WTC11 (cell line): ENCODE data around the gene RAB5IF. TPM values are rescaled to one million over a fixed set of nuclear protein-coding genes. Genes with fewer than 3 reads are reported as not detected.
A peak's percentile ranks its signal among the peaks of the same experiment; 100 is the strongest.

Source experiments
- ATAC-seq: fragments of 200-7000 bp; cut with Tn5 transposase; 2 replicates; pipeline ENCODE4 v1.10.0; 2021; ENCODE audit warnings: mild to moderate bottlenecking, moderate library complexity
- CTCF ChIA-PET: fragments of 300-600 bp; sonication (Branson Sonifier 250); formaldehyde crosslinking; loops from one replicate; lab custom pipeline; 2021; ENCODE audit warnings: antibody characterized with exemption; lab: Charles Lee
- POLR2A ChIA-PET: fragments of 350-600 bp; sonication (Branson Sonifier 250); formaldehyde crosslinking; loops from one replicate; lab custom pipeline; 2021; ENCODE audit warnings: antibody characterized with exemption; lab: Charles Lee
- DNase-seq: peaks from one replicate; pipeline ENCODE4 v3.0.0; 2021; ENCODE audit warnings: low spot score
- H3K27ac Mint-ChIP-seq: 2 replicates; pipeline ENCODE4 v1.8.0; 2021; ENCODE audit warnings: mixed read lengths
- H3K27me3 Mint-ChIP-seq: 2 replicates; pipeline ENCODE4 v1.8.0; 2021; ENCODE audit warnings: low read depth, mild to moderate bottlenecking, moderate library complexity, mixed read lengths
- H3K36me3 Mint-ChIP-seq: 2 replicates; pipeline ENCODE4 v1.8.0; 2021; ENCODE audit warnings: mixed read lengths
- H3K4me1 Mint-ChIP-seq: 2 replicates; pipeline ENCODE4 v1.8.0; 2022; ENCODE audit warnings: mixed read lengths
- H3K4me3 Mint-ChIP-seq: 2 replicates; pipeline ENCODE4 v1.8.0; 2021; ENCODE audit warnings: mild to moderate bottlenecking, moderate library complexity, mixed read lengths
- H3K9me3 Mint-ChIP-seq: 2 replicates; pipeline ENCODE4 v1.8.0; 2021; ENCODE audit warnings: mixed read lengths
- CBFB ChIP-seq: sonication (generic); formaldehyde crosslinking; IDR thresholded peaks from 2 replicates; pipeline ENCODE4 v1.8.1; 2022; ENCODE audit warnings: mild to moderate bottlenecking, low read depth, missing genetic modification reagents
- CDX4 ChIP-seq: fragments of 250-450 bp; sonication (Bioruptor Pico); IDR thresholded peaks from 2 replicates; pipeline ENCODE4 v1.9.0; 2021; ENCODE audit warnings: moderate library complexity, mild to moderate bottlenecking, inconsistent platforms, borderline replicate concordance
- GTF2I ChIP-seq: fragments of 250-450 bp; sonication (Bioruptor Pico); conservative IDR thresholded peaks from 2 replicates; pipeline ENCODE4 v1.4.0; 2021; ENCODE audit warnings: mild to moderate bottlenecking
- HMGA2 ChIP-seq: fragments of 250-450 bp; sonication (Bioruptor Pico); IDR thresholded peaks from 2 replicates; pipeline ENCODE4 v1.4.0; 2021; ENCODE audit warnings: mild to moderate bottlenecking, moderate library complexity
- JAZF1 ChIP-seq: fragments of 250-450 bp; sonication (Bioruptor Pico); IDR thresholded peaks from 2 replicates; pipeline ENCODE4 v1.9.0; 2021; ENCODE audit warnings: moderate library complexity, mild to moderate bottlenecking, inconsistent platforms
- MYBL2 ChIP-seq: sonication (generic); formaldehyde crosslinking; IDR thresholded peaks from 2 replicates; pipeline ENCODE4 v1.8.1; 2023; ENCODE audit warnings: mild to moderate bottlenecking, moderate library complexity, missing genetic modification reagents
- NR3C1 ChIP-seq: sonication (generic); formaldehyde crosslinking; conservative IDR thresholded peaks from 2 replicates; pipeline ENCODE4 v1.8.1; 2023; ENCODE audit warnings: low read depth, mild to moderate bottlenecking, missing genetic modification reagents
- RORB ChIP-seq: fragments of 250-450 bp; sonication (Bioruptor Pico); IDR thresholded peaks from 2 replicates; pipeline ENCODE4 v1.9.0; 2021; ENCODE audit warnings: mild to moderate bottlenecking
- SMAD3 ChIP-seq: sonication (generic); formaldehyde crosslinking; IDR thresholded peaks from 2 replicates; pipeline ENCODE4 v1.8.0; 2022; ENCODE audit warnings: missing genetic modification reagents, mild to moderate bottlenecking, borderline replicate concordance
- SMAD4 ChIP-seq: sonication (generic); formaldehyde crosslinking; IDR thresholded peaks from 2 replicates; pipeline ENCODE4 v1.8.0; 2022; ENCODE audit warnings: mild to moderate bottlenecking, missing genetic modification reagents
- SP1 ChIP-seq: sonication (generic); formaldehyde crosslinking; conservative IDR thresholded peaks from 2 replicates; pipeline ENCODE4 v1.8.1; 2022; ENCODE audit warnings: missing genetic modification reagents
- TEAD1 ChIP-seq: sonication (generic); formaldehyde crosslinking; IDR thresholded peaks from 2 replicates; pipeline ENCODE4 v1.8.0; 2022; ENCODE audit warnings: mild to moderate bottlenecking, missing genetic modification reagents
- ZNF138 ChIP-seq: sonication (generic); formaldehyde crosslinking; conservative IDR thresholded peaks from 2 replicates; pipeline ENCODE4 v1.8.1; 2022; ENCODE audit warnings: mild to moderate bottlenecking, moderate library complexity, missing genetic modification reagents
- ZNF219 ChIP-seq: sonication (generic); formaldehyde crosslinking; IDR thresholded peaks from 2 replicates; pipeline ENCODE4 v1.8.0; 2023; ENCODE audit warnings: missing genetic modification reagents, mild to moderate bottlenecking, borderline replicate concordance
- ZNF281 ChIP-seq: sonication (generic); formaldehyde crosslinking; IDR thresholded peaks from 2 replicates; pipeline ENCODE4 v1.8.0; 2023; ENCODE audit warnings: mild to moderate bottlenecking, missing genetic modification reagents
- ZNF317 ChIP-seq: sonication (generic); formaldehyde crosslinking; IDR thresholded peaks from 2 replicates; pipeline ENCODE4 v1.8.1; 2023; ENCODE audit warnings: low read depth, mild to moderate bottlenecking, moderate library complexity, missing genetic modification reagents, borderline replicate concordance
- total RNA-seq: library from RNA; stranded (reverse); gene quantifications from 3 replicates; pipeline ENCODE4 v1.2.3, GENCODE V29; 2021
- TF ChIP-seq, protein P1 (sequence below): sonication (generic); formaldehyde crosslinking; IDR thresholded peaks from 2 replicates; pipeline ENCODE4 v1.8.0; 2022; ENCODE audit warnings: mild to moderate bottlenecking, missing genetic modification reagents
- TF ChIP-seq, protein P2 (sequence below): sonication (generic); formaldehyde crosslinking; conservative IDR thresholded peaks from 2 replicates; pipeline ENCODE4 v1.8.1; 2023; ENCODE audit warnings: mild to moderate bottlenecking, low read depth, missing genetic modification reagents, moderate library complexity

Gene RAB5IF
- total RNA-seq, 1 experiment from 2014 or later = 88.4 TPM

DNA sequence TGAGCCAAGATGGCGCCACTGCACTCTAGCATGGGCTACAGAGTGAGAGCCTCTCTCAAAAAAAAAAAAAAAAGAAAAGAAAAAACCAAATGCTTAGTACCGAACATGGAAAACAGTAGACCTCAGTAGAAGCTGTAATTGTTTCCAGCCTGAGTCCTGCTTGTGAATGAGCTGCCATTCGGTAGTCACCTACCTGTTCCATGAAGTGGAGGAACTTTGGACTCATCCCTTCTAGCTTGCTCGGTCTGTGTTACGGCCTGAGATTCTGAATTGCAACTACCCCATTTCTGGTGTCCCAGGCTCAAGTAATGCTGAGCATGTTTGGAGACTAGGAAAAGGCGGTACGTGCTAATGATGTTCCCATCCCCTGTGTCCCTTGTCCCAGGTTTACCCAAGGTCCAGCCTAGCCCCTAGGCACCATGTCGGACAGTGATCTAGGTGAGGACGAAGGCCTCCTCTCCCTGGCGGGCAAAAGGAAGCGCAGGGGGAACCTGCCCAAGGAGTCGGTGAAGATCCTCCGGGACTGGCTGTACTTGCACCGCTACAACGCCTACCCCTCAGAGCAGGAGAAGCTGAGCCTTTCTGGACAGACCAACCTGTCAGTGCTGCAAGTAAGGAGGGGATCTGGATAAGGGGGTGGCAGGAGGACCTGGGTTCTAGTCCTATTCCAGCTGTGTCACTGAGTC, 27.1 kb upstream of the RAB5IF start:
- H3K27ac Mint-ChIP-seq = no peak overlapping the region

GRCh38 chr20:36579996-36580545, 25.5 kb upstream of the RAB5IF start:
- H3K27me3 Mint-ChIP-seq = no peaks in the 10 kb centered on the region
- H3K4me1 Mint-ChIP-seq = peaks cover 39% of the 10 kb centered on the region
- H3K9me3 Mint-ChIP-seq = no peaks in the 10 kb centered on the region
- ATAC-seq (no peak), DNase-seq (no peak)
- no peak overlapping the region for H3K4me3 Mint-ChIP-seq
- CTCF ChIA-PET = no interaction called here
- peaks cover 39% of the 10 kb centered on the region for H3K36me3 Mint-ChIP-seq
- no peak for TF ChIP-seq ZNF317 (CRISPR knock-in tag)
- TF ChIP-seq JAZF1 (CRISPR knock-in tag) = no peak
- no peak for TF ChIP-seq SMAD3 (CRISPR knock-in tag)
- TF ChIP-seq ZNF281 (CRISPR knock-in tag) = no peak
- TF ChIP-seq SMAD4 (CRISPR knock-in tag) = no peak
- no peak for TF ChIP-seq TEAD1
- TF ChIP-seq, protein P1, sequence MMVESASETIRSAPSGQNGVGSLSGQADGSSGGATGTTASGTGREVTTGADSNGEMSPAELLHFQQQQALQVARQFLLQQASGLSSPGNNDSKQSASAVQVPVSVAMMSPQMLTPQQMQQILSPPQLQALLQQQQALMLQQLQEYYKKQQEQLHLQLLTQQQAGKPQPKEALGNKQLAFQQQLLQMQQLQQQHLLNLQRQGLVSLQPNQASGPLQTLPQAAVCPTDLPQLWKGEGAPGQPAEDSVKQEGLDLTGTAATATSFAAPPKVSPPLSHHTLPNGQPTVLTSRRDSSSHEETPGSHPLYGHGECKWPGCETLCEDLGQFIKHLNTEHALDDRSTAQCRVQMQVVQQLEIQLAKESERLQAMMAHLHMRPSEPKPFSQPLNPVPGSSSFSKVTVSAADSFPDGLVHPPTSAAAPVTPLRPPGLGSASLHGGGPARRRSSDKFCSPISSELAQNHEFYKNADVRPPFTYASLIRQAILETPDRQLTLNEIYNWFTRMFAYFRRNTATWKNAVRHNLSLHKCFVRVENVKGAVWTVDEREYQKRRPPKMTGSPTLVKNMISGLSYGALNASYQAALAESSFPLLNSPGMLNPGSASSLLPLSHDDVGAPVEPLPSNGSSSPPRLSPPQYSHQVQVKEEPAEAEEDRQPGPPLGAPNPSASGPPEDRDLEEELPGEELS (CRISPR knock-in tag) = no peak
- TF ChIP-seq CBFB (CRISPR knock-in tag) = no peak
- no peak for TF ChIP-seq GTF2I (CRISPR knock-in tag)
- no peak for TF ChIP-seq HMGA2 (CRISPR knock-in tag)
- TF ChIP-seq RORB = no peak
- TF ChIP-seq, protein P2, sequence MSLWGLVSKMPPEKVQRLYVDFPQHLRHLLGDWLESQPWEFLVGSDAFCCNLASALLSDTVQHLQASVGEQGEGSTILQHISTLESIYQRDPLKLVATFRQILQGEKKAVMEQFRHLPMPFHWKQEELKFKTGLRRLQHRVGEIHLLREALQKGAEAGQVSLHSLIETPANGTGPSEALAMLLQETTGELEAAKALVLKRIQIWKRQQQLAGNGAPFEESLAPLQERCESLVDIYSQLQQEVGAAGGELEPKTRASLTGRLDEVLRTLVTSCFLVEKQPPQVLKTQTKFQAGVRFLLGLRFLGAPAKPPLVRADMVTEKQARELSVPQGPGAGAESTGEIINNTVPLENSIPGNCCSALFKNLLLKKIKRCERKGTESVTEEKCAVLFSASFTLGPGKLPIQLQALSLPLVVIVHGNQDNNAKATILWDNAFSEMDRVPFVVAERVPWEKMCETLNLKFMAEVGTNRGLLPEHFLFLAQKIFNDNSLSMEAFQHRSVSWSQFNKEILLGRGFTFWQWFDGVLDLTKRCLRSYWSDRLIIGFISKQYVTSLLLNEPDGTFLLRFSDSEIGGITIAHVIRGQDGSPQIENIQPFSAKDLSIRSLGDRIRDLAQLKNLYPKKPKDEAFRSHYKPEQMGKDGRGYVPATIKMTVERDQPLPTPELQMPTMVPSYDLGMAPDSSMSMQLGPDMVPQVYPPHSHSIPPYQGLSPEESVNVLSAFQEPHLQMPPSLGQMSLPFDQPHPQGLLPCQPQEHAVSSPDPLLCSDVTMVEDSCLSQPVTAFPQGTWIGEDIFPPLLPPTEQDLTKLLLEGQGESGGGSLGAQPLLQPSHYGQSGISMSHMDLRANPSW (CRISPR knock-in tag) = no peak
- no peak for TF ChIP-seq ZNF138 (CRISPR knock-in tag)
- POLR2A ChIA-PET = no interaction called here
- H3K27ac Mint-ChIP-seq = peak overlapping the region; percentile 44; the same call in 1 of the 2 replicates

More for the DNA sequence above, 27.1 kb upstream of the RAB5IF start:
- Mint-ChIP-seq H3K27me3 (no peaks in the 10 kb centered on the region), H3K36me3 (peaks cover 39% of the 10 kb centered on the region), H3K4me3 (no peak overlapping the region), H3K9me3 (no peaks in the 10 kb centered on the region), H3K4me1 (peaks cover 32% of the 10 kb centered on the region)
- ChIA-PET POLR2A (interaction anchor here (0.7 kb wide), 2 partner anchors 27 to 544 kb away, joined by 3 to 4 read pairs; no protein-coding TSS in a partner anchor), CTCF (interaction anchor here (0.6 to 1.2 kb wide), 4 partner anchors 10 to 108 kb away, joined by 3 to 4 read pairs (median 3); partner anchors contain the start of gene RAB5IF)
- DNase-seq = no peak
- ATAC-seq = no peak
- TF ChIP-seq SMAD4 (CRISPR knock-in tag) (no peak), SP1 (CRISPR knock-in tag) (no peak), ZNF219 (no peak), MYBL2 (CRISPR knock-in tag) (no peak), NR3C1 (CRISPR knock-in tag) (no peak), CDX4 (CRISPR knock-in tag) (no peak)
